Fibroblast of skin of back (primary cell): Measurements from ENCODE around the gene ASPHD1. TPM values are rescaled to one million over a fixed set of nuclear protein-coding genes. Genes with fewer than 3 reads are reported as not detected.
"Not testable (repeated sequence)": the region's sequence is repeated elsewhere in the genome, so short reads cannot be mapped to it uniquely, and the experiment has no call there.

Experiments
- DNase-seq: peaks from one replicate; pipeline ENCODE4 v3.0.0-alpha.2; 2013
- polyA plus RNA-seq, 2 experiments: library from polyadenylated mRNA; unstranded; fragments of 120-200 nt; gene quantifications; one replicate each; pipeline ENCODE4 v1.2.1, GENCODE V29; 2013; ENCODE audit not compliant: insufficient read length in 2 of 2

ASPHD1 gene, protein sequence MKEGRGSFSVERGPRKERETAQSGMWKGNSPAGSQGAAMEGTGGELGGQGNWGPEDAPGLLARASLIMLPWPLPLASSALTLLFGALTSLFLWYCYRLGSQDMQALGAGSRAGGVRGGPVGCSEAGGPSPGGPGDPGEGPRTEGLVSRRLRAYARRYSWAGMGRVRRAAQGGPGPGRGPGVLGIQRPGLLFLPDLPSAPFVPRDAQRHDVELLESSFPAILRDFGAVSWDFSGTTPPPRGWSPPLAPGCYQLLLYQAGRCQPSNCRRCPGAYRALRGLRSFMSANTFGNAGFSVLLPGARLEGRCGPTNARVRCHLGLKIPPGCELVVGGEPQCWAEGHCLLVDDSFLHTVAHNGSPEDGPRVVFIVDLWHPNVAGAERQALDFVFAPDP
- polyA plus RNA-seq (2013, experiment 1 of 2; ENCODE audit: insufficient read length): 8.0 TPM
- polyA plus RNA-seq (2013, experiment 2 of 2; ENCODE audit: insufficient read length): 7.9 TPM

DNA sequence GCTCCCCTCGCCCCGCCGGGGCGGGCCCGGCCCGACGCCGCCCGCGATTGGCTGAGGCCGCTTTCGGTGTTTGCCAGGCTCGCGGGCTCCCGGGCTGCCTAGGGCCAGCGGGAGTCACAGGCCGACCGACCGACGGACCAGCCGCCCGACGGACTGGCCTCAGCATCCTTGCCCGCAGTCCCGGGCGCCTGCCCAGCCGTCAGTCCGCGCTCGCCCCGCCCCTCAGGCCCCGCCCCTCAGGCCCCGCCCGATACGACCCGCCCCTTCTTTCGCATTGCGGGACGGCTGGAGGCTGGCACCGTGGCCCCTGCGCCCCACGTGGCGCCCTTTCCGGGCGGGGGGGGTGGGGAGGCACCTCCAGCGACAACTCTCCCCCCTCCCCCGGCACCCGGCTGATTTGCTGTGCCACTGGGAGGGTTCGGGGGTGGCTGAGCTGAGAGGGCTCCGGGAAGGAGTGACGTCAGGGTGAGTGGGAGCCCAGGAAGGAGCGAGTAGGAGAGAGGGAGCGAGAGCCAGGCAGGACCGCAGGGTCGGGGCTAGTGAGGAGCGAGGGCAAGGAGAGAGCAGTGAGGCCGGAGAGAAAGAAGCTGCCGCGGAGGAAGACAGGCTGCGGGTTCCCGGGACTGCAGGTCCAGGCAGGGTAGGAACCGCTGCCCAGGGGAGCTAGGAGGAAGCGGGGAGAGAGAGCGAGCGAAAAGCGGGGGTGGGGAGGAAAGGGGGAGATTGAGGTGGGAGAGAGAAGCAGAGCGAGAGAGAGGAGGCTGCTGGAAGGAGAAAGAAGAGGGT, at the start of gene ASPHD1:
ASPHD1 (plus strand) TSS at position 387 of the 786 bp plus-strand sequence. CDS start 484 bp downstream, outside the sequence.
- DNase-seq: peak; percentile 85

DNA sequence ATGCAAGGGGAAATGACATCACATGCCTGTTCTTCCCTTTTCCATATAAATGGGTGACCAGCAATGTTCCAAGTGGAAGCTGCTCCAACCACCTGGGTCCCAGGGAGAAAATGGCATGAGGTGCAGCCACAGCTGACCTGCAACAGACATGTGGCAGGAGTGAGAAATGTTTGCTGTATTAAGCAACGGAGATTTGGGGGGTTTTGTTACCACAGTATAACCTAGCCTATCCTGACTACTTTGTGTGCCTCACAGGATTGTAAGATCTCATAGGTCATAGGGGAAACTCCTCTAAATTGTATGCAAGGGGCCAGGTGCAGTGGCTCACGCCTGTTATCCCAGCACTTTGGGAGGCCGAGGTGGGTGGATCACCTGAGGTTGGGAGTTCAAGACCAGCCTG, 49.3 kb upstream of the ASPHD1 start:
- DNase-seq: no peak

- DNase-seq: peak; percentile 50
These were observed 47.6 kb upstream of the ASPHD1 start for GRCh38 chr16:29852654-29853053.

- no peak for DNase-seq
These were observed 45.7 kb upstream of the ASPHD1 start for GRCh38 chr16:29854520-29855100.

DNA sequence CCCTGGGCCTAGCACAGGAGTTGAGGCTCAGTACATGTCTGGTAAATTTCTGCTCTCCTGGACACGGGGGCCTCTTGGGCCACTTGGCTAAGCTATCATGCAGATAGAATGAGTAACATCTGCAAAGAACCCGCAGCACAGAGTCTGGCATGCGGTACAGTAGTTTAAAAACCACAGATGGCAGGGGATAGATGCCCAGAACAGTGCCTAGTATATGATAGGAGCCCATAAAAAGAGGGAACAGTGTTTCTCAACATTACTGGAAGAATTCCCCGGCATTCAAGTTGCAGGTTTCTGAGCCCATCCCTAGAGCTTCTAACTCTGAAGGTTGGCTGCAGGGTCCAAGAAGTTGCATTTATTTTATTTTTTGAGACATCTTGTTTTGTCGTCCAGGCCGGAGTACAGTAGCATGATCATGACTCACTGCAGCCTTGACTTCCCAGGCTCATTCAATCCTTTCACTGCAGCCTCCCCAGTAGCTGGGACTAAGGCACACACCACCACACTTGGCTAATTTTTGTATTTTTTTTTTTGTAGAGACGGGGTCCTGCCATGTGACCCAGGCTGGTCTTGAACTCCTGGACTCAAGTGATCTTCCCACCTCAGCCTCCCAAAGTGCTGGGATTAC, 43.0 kb upstream of the ASPHD1 start:
- peak; percentile 19 for DNase-seq

GRCh38 chr16:29858149-29858849, 42.0 kb upstream of the ASPHD1 start:
- DNase-seq: no peak

GRCh38 chr16:29858974-29859373, 41.3 kb upstream of the ASPHD1 start:
- DNase-seq: no peak

GRCh38 chr16:29860218-29860617, 40.1 kb upstream of the ASPHD1 start:
- DNase-seq: no peak

- DNase-seq: peak; percentile 26
These were observed 37.9 kb upstream of the ASPHD1 start for GRCh38 chr16:29862383-29862883.

GRCh38 chr16:29862884-29863668, 37.2 kb upstream of the ASPHD1 start, which contains the start of gene CDIPT:
Gene CDIPT (minus strand): TSS chr16:29863226. CDS start chr16:29862857, 369 bp downstream.
- DNase-seq: peak; percentile 94

- DNase-seq: no peak
These were observed 36.7 kb upstream of the ASPHD1 start for GRCh38 chr16:29863669-29863984.

DNA sequence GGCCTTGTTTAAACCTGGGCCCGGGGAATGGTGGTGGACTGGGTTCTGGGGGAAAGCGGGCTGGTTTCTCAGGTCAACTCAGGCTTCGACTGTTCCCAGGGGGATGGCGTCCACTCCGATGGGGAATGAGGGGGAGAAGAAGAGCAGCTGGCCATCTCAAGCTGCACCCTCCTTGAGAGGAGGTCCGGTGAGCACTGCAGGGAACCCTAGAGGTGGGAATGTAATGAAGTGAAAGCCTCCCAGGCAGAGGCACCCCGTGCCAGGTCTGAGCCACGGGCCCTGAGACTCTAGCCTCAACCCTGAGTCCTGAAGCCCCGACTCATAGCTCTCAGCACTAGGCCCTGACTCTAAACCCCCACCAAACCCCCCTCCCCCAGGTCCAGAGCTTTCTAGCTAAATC, 36.1 kb upstream of the ASPHD1 start:
- no peak for DNase-seq

DNA sequence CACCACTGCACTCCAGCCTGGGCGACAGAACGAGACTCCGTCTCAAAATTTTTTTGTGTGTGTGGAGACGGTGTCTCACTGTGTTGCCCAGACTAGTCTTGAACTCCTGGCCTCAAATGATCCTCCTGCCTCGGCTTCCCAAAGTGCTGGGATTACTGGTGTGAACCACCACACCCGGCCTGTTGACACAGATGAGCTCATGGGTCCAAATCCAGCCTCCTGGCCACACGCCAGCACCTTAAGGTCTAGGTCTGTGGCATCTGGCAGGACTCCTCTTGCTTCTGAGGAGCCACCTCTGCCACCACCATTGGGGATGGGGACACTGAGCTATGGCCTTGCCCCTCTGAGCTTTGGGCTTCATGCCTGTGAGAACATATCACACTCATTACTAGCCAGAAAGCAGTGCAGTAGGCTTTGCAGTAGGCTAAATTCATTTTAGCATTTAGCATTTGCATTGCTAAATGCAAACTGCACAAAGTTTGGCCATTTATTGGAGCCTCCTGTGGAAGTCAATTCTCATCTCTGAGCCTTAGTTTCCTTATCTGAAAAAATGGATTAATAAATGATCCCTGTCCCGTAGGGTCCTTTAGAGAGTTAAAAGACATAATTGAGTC, 31.8 kb upstream of the ASPHD1 start:
- no peak for DNase-seq

DNA sequence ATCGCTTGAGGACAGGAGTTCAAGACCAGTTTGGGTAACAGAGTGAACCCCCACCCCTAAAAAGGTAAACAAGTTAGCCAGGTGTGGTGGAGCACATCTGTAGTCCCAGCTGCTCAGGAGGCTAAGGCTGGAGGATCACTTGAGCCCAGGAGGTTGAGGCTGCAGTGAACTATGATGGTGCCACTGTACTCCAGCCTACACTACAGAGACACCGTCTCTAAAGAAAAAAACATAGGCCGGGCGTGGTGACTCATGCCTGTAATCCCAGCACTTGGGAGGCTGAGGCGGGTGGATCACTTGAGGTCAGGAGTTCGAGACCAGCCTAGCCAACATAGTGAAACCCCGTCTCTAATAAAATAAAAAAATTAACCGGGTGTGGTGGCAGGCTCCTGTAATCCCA, 31.2 kb upstream of the ASPHD1 start:
- not testable (repeated sequence) for DNase-seq

GRCh38 chr16:29871822-29872546, 28.3 kb upstream of the ASPHD1 start:
- no peak for DNase-seq

DNA sequence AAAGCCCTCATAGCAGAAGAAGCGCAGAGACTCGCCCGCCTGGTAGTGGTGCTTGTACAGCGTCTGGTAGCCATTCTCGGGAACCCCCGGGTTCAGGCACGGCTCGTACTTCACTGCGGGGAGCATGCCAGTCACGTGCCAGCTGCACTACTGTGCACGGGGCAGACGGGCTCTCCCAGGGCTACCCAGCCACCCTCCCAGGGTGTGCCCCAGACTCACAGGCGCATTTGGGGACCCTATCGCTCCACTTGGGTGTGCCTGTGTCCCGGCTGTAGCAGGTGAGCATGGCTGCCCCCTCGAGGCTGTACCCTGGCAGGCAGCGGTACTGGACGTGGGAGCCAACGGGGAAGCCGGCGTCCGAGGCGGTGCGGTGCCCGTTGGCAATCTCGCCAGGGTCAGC, 27.0 kb upstream of the ASPHD1 start:
- no peak for DNase-seq

GRCh38 chr16:29875206-29875605, 25.1 kb upstream of the ASPHD1 start:
- DNase-seq: no peak

GRCh38 chr16:29876217-29876593, 24.1 kb upstream of the ASPHD1 start:
- DNase-seq: no peak

- DNase-seq: no peak
These were observed 23.6 kb upstream of the ASPHD1 start for GRCh38 chr16:29876594-29877249.
